Loucy (cell line): ENCODE results near the gene KDSR.

ENCODE experiments used
- CTCF ChIP-seq: fragments of 200-600 bp; sonication (generic); conservative IDR thresholded peaks from 2 replicates; pipeline ENCODE4 v1.5.1; 2014; ENCODE audit warnings: mild to moderate bottlenecking, antibody characterized with exemption, low read length
- EZH2phosphoT487 ChIP-seq: fragments of 200-600 bp; IDR thresholded peaks from 2 replicates; pipeline ENCODE4 v1.6.1; 2018; ENCODE audit warnings: antibody characterized with exemption, mild to moderate bottlenecking, moderate library complexity, borderline replicate concordance

GRCh38 chr18:63412953-63413352, 45.9 kb upstream of the KDSR start:
- no peak for TF ChIP-seq CTCF
- TF ChIP-seq EZH2phosphoT487, result no peak
